Measurements from ENCODE around the gene ADM.

ADM gene

GRCh38 chr11:10307022-10307399 lies 2.1 kb downstream of the ADM start:
- H3K9ac ChIP-seq (ENCODE audit: low read length) = no peak overlapping the region
- H3K36me3 ChIP-seq (ENCODE audit: low read length) = no peaks in the 10 kb centered on the region
- no peak overlapping the region for H2AFZ ChIP-seq (ENCODE audit: low read depth, low read length, severe bottlenecking)
- TF ChIP-seq EZH2phosphoT487 (conservative IDR thresholded peaks at IDR 0.05; ENCODE audit: low read length) (no peak), CTCF (IDR thresholded peaks at IDR 0.05; ENCODE audit: insufficient read depth, low read length, poor library complexity, severe bottlenecking) (no peak)
- no peaks in the 10 kb centered on the region for H4K20me1 ChIP-seq (ENCODE audit: low read depth, low read length)
- no peak overlapping the region for H3K4me3 ChIP-seq (ENCODE audit: insufficient read depth, low read length, poor library complexity, severe bottlenecking)
- H3K27ac ChIP-seq (ENCODE audit: low read depth, low read length) = no peak overlapping the region
- no peaks in the 10 kb centered on the region for H3K9me3 ChIP-seq (ENCODE audit: insufficient read depth, low read length)
- no peaks in the 10 kb centered on the region for H3K27me3 ChIP-seq (ENCODE audit: low read length)
- no peaks in the 10 kb centered on the region for H3K9me2 ChIP-seq (replicated peaks; ENCODE audit: insufficient read depth, low read length)
- H3K4me2 ChIP-seq (ENCODE audit: low read depth, low read length, poor library complexity, severe bottlenecking) = no peak overlapping the region
- H3K79me2 ChIP-seq (ENCODE audit: insufficient read depth, low read length) = no peaks in the 10 kb centered on the region
- H3F3A ChIP-seq (ENCODE audit: insufficient read depth) = no peaks in the 10 kb centered on the region

- Histone ChIP-seq H3F3A (ENCODE audit: insufficient read depth) (no peaks in the 10 kb centered on the region), H3K9me3 (ENCODE audit: insufficient read depth, low read length) (no peaks in the 10 kb centered on the region), H3K27me3 (ENCODE audit: low read length) (no peaks in the 10 kb centered on the region), H3K27ac (ENCODE audit: low read depth, low read length) (peak overlapping the region; percentile 22), H3K9ac (ENCODE audit: low read length) (peak overlapping the region; percentile 24; the same call in 1 of the 2 replicates), H4K20me1 (ENCODE audit: low read depth, low read length) (no peaks in the 10 kb centered on the region), H3K36me3 (ENCODE audit: low read length) (no peaks in the 10 kb centered on the region), H3K79me2 (ENCODE audit: insufficient read depth, low read length) (no peaks in the 10 kb centered on the region), H3K4me3 (ENCODE audit: insufficient read depth, low read length, poor library complexity, severe bottlenecking) (peak overlapping the region; percentile 16), H3K4me2 (ENCODE audit: low read depth, low read length, poor library complexity, severe bottlenecking) (peak overlapping the region; percentile 58), H3K9me2 (replicated peaks; ENCODE audit: insufficient read depth, low read length) (no peaks in the 10 kb centered on the region), H2AFZ (ENCODE audit: low read depth, low read length, severe bottlenecking) (peak overlapping the region; percentile 31)
- TF ChIP-seq EZH2phosphoT487 (conservative IDR thresholded peaks at IDR 0.05; ENCODE audit: low read length) (no peak), CTCF (IDR thresholded peaks at IDR 0.05; ENCODE audit: insufficient read depth, low read length, poor library complexity, severe bottlenecking) (peak; percentile 100)
Measured at GRCh38 chr11:10307400-10308200, 2.7 kb downstream of the ADM start.

GRCh38 chr11:10308201-10308954 lies 3.5 kb downstream of the ADM start:
- Histone ChIP-seq H3K79me2 (ENCODE audit: insufficient read depth, low read length) (no peaks in the 10 kb centered on the region), H3K4me3 (ENCODE audit: insufficient read depth, low read length, poor library complexity, severe bottlenecking) (peak overlapping the region; percentile 16), H3K27me3 (ENCODE audit: low read length) (no peaks in the 10 kb centered on the region), H3F3A (ENCODE audit: insufficient read depth) (no peaks in the 10 kb centered on the region), H3K36me3 (ENCODE audit: low read length) (no peaks in the 10 kb centered on the region), H2AFZ (ENCODE audit: low read depth, low read length, severe bottlenecking) (peak overlapping the region; percentile 31), H4K20me1 (ENCODE audit: low read depth, low read length) (no peaks in the 10 kb centered on the region), H3K9me2 (replicated peaks; ENCODE audit: insufficient read depth, low read length) (no peaks in the 10 kb centered on the region), H3K4me2 (ENCODE audit: low read depth, low read length, poor library complexity, severe bottlenecking) (peak overlapping the region; percentile 58), H3K9ac (ENCODE audit: low read length) (peak overlapping the region; percentile 24; the same call in 1 of the 2 replicates), H3K27ac (ENCODE audit: low read depth, low read length) (peak overlapping the region; percentile 22), H3K9me3 (ENCODE audit: insufficient read depth, low read length) (no peaks in the 10 kb centered on the region)
- TF ChIP-seq EZH2phosphoT487 (conservative IDR thresholded peaks at IDR 0.05; ENCODE audit: low read length) = no peak

Data from SU-DHL-6 (cell line).